ENCODE data around the gene GPR39. TPM values are rescaled to one million over a fixed set of nuclear protein-coding genes. Genes with fewer than 3 reads are reported as not detected.

The GPR39 gene
- polyA plus RNA-seq, 1 experiment = 2.9 TPM

GRCh38 chr2:132691556-132691955 is 275.0 kb downstream of the GPR39 start:
- ChIA-PET CTCF (interaction anchor here (1.7 kb wide), 1 partner anchor 14 kb away, joined by 7 read pairs; no protein-coding TSS in a partner anchor), POLR2A (interaction anchor here (1.2 kb wide), 1 partner anchor 10 kb away, joined by 3 read pairs; no protein-coding TSS in a partner anchor)
- no peak for DNase-seq (ENCODE audit: low read depth, low spot score)
- H3K27ac ChIP-seq (ENCODE audit: low read depth, low read length) = peak overlapping the region; percentile 53
- no peak overlapping the region for H3K4me3 ChIP-seq (ENCODE audit: low read depth, low read length)
- no peaks in the 10 kb centered on the region for H3K9me3 ChIP-seq (ENCODE audit: control insufficient read depth, insufficient read depth, low read length)
- no peak for TF ChIP-seq CTCF (IDR thresholded peaks at IDR 0.05; ENCODE audit: low read depth, low read length)
- no peaks in the 10 kb centered on the region for H3K27me3 ChIP-seq (ENCODE audit: control insufficient read depth, insufficient read depth, low read length)

- H3K27ac ChIP-seq (ENCODE audit: low read depth, low read length) = no peak overlapping the region
Observed at GRCh38 chr2:132692816-132693215, 276.2 kb downstream of the GPR39 start.

More at GRCh38 chr2:132692816-132693215, 276.2 kb downstream of the GPR39 start:
- no peaks in the 10 kb centered on the region for H3K9me3 ChIP-seq (ENCODE audit: control insufficient read depth, insufficient read depth, low read length)
- H3K4me3 ChIP-seq (ENCODE audit: low read depth, low read length) = no peak overlapping the region
- ChIA-PET POLR2A (interaction anchor here (0.6 to 0.9 kb wide), 3 partner anchors 8 to 34 kb away, joined by 3 to 6 read pairs (median 3); no protein-coding TSS in a partner anchor), CTCF (no interaction called here)
- no peak for DNase-seq (ENCODE audit: low read depth, low spot score)
- TF ChIP-seq CTCF (IDR thresholded peaks at IDR 0.05; ENCODE audit: low read depth, low read length) = no peak
- no peaks in the 10 kb centered on the region for H3K27me3 ChIP-seq (ENCODE audit: control insufficient read depth, insufficient read depth, low read length)

Small RNA genes lying within 50 kb of the gene (small RNA-seq; reads per million reads assigned to genes)
- not detected for gene RNU6-175P (ENCODE audit: insufficient read length, low read depth)
